HG02571 (cell line): Measurements from ENCODE around the gene LTC4S.
"Not testable (repeated sequence)": the region's sequence is repeated elsewhere in the genome, so short reads cannot be mapped to it uniquely, and the experiment has no call there.

ENCODE experiments used
- ATAC-seq: cut with Tn5 transposase; IDR thresholded peaks from one replicate; pipeline ENCODE4 v1.9.1; 2021; ENCODE audit warnings: mild to moderate bottlenecking, moderate library complexity; ENCODE audit not compliant: unreplicated experiment

Gene LTC4S

GRCh38 chr5:179822059-179822432, 28.3 kb downstream of the LTC4S start:
- ATAC-seq: no peak

GRCh38 chr5:179822444-179822990, 28.7 kb downstream of the LTC4S start:
- no peak for ATAC-seq

GRCh38 chr5:179823937-179824744, 30.4 kb downstream of the LTC4S start:
- no peak for ATAC-seq

GRCh38 chr5:179824745-179825112, 30.9 kb downstream of the LTC4S start:
- no peak for ATAC-seq

GRCh38 chr5:179825655-179826182, 31.9 kb downstream of the LTC4S start:
- ATAC-seq: no peak

GRCh38 chr5:179827680-179828079, 33.9 kb downstream of the LTC4S start:
- ATAC-seq: no peak

GRCh38 chr5:179828756-179829421, 35.1 kb downstream of the LTC4S start:
- no peak for ATAC-seq

GRCh38 chr5:179829732-179830435, 36.1 kb downstream of the LTC4S start:
- ATAC-seq: no peak

- ATAC-seq: no peak
Observed at GRCh38 chr5:179830818-179831468, 37.2 kb downstream of the LTC4S start.

GRCh38 chr5:179832039-179832745, 38.4 kb downstream of the LTC4S start:
- no peak for ATAC-seq

GRCh38 chr5:179833056-179833708, 39.4 kb downstream of the LTC4S start:
- ATAC-seq: no peak

GRCh38 chr5:179833709-179834070, 39.9 kb downstream of the LTC4S start:
- ATAC-seq: no peak

GRCh38 chr5:179834120-179834519, 40.3 kb downstream of the LTC4S start:
- no peak for ATAC-seq

- ATAC-seq: not testable (repeated sequence)
Observed at GRCh38 chr5:179834871-179835270, 41.1 kb downstream of the LTC4S start.

- ATAC-seq: peak; percentile 42
Observed at GRCh38 chr5:179836225-179837019, 42.6 kb downstream of the LTC4S start.

- ATAC-seq: no peak
Observed at GRCh38 chr5:179837076-179838011, 43.6 kb downstream of the LTC4S start.

GRCh38 chr5:179839328-179840256, 45.8 kb downstream of the LTC4S start:
- no peak for ATAC-seq
